Measurements from ENCODE around the gene MLLT6. TPM values are rescaled to one million over a fixed set of nuclear protein-coding genes. Genes with fewer than 3 reads are reported as not detected.

Gene MLLT6
- total and polyA plus RNA-seq, 2 of the 13 experiments (the other 11 are each of a cell fraction or from before 2014, with no cell fraction given), result 50.7 to 69.5 TPM

DNA sequence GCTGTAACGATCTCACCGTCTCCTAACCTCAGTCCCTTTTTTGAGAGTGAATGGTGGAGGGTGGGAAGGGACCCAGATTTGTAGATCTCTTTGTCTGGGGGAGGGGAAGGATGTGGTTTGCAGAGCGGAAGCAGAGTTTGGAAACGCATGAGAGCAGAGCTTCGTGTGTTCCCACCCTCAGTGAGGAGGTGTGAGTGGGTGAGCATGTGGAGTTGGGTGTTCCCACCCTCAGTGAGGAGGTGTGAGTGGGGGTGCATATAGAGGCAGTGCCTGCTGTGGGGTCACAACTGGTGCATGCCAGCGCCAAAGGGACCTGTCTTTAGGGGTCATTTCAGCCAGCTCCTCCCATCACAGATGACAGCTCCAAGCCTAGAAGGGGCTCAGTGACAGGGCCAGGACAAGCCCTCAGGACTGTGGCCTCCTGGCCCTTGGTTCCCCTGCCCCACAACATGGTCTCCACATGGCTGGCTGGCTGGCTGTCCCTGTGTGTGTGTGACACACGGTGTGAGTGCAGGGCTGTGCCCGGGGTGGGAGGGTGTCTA, 23.3 kb downstream of the MLLT6 start (continued):
- TF ChIP-seq FOXM1 (CRISPR knock-in tag; IDR thresholded peaks at IDR 0.05), result no peak
- TF ChIP-seq STAT5B (CRISPR knock-in tag; IDR thresholded peaks at IDR 0.05), result no peak
- TF ChIP-seq POLR2G (IDR thresholded peaks at IDR 0.05; ENCODE audit: low read depth, low read length), result 0 out of 2 replicates have a peak, but pooled peaks have one; percentile 46
- no peak for TF ChIP-seq ZNF567 (CRISPR knock-in tag; IDR thresholded peaks at IDR 0.05; ENCODE audit: borderline replicate concordance)
- TF ChIP-seq ZNF577 (CRISPR knock-in tag; IDR thresholded peaks at IDR 0.05; ENCODE audit: borderline replicate concordance, low read depth), result no peak
- no peak for TF ChIP-seq HNF4A (CRISPR knock-in tag; IDR thresholded peaks at IDR 0.05)
- TF ChIP-seq, protein P1, sequence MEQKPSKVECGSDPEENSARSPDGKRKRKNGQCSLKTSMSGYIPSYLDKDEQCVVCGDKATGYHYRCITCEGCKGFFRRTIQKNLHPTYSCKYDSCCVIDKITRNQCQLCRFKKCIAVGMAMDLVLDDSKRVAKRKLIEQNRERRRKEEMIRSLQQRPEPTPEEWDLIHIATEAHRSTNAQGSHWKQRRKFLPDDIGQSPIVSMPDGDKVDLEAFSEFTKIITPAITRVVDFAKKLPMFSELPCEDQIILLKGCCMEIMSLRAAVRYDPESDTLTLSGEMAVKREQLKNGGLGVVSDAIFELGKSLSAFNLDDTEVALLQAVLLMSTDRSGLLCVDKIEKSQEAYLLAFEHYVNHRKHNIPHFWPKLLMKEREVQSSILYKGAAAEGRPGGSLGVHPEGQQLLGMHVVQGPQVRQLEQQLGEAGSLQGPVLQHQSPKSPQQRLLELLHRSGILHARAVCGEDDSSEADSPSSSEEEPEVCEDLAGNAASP (CRISPR knock-in tag; IDR thresholded peaks at IDR 0.05; ENCODE audit: borderline replicate concordance), result no peak
- TF ChIP-seq MIER2 (CRISPR knock-in tag; IDR thresholded peaks at IDR 0.05), result no peak
- no peak for TF ChIP-seq IRX3 (CRISPR knock-in tag; IDR thresholded peaks at IDR 0.05; ENCODE audit: borderline replicate concordance, low read depth)
- no peak for TF ChIP-seq RFX1 (IDR thresholded peaks at IDR 0.05)
- TF ChIP-seq, protein P2, sequence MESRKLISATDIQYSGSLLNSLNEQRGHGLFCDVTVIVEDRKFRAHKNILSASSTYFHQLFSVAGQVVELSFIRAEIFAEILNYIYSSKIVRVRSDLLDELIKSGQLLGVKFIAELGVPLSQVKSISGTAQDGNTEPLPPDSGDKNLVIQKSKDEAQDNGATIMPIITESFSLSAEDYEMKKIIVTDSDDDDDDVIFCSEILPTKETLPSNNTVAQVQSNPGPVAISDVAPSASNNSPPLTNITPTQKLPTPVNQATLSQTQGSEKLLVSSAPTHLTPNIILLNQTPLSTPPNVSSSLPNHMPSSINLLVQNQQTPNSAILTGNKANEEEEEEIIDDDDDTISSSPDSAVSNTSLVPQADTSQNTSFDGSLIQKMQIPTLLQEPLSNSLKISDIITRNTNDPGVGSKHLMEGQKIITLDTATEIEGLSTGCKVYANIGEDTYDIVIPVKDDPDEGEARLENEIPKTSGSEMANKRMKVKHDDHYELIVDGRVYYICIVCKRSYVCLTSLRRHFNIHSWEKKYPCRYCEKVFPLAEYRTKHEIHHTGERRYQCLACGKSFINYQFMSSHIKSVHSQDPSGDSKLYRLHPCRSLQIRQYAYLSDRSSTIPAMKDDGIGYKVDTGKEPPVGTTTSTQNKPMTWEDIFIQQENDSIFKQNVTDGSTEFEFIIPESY (CRISPR knock-in tag; IDR thresholded peaks at IDR 0.05), result 0 out of 2 replicates have a peak, but pooled peaks have one; percentile 1
- no peak for TF ChIP-seq DBP (CRISPR knock-in tag; IDR thresholded peaks at IDR 0.05; ENCODE audit: not compliant biosample characterization)
- TF ChIP-seq ZBTB7B (CRISPR knock-in tag; IDR thresholded peaks at IDR 0.05), result no peak
- TF ChIP-seq ZNF253 (CRISPR knock-in tag; IDR thresholded peaks at IDR 0.05; ENCODE audit: borderline replicate concordance), result peak; percentile 79; the same call in 1 of the 2 replicates
- TF ChIP-seq ZNF687 (CRISPR knock-in tag; IDR thresholded peaks at IDR 0.05), result peak; percentile 49; the same call in 1 of the 2 replicates
- TF ChIP-seq ZNF333 (CRISPR knock-in tag; IDR thresholded peaks at IDR 0.05; ENCODE audit: borderline replicate concordance), result no peak
- TF ChIP-seq, protein P3, sequence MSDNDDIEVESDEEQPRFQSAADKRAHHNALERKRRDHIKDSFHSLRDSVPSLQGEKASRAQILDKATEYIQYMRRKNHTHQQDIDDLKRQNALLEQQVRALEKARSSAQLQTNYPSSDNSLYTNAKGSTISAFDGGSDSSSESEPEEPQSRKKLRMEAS (IDR thresholded peaks at IDR 0.05), result peak; percentile 55; the same call in 1 of the 2 replicates
- TF ChIP-seq ZNF543 (CRISPR knock-in tag; IDR thresholded peaks at IDR 0.05), result no peak
- no peak for TF ChIP-seq NFRKB (IDR thresholded peaks at IDR 0.05)
- no peak for TF ChIP-seq RFX5 (IDR thresholded peaks at IDR 0.05; ENCODE audit: low read depth, low read length)
- peak; percentile 7; the same call in 1 of the 2 replicates for TF ChIP-seq MAF1 (CRISPR knock-in tag; IDR thresholded peaks at IDR 0.05; ENCODE audit: borderline replicate concordance)

Measured in HepG2 (cell line).